Measurements from ENCODE around the gene FALEC.

The FALEC gene

DNA sequence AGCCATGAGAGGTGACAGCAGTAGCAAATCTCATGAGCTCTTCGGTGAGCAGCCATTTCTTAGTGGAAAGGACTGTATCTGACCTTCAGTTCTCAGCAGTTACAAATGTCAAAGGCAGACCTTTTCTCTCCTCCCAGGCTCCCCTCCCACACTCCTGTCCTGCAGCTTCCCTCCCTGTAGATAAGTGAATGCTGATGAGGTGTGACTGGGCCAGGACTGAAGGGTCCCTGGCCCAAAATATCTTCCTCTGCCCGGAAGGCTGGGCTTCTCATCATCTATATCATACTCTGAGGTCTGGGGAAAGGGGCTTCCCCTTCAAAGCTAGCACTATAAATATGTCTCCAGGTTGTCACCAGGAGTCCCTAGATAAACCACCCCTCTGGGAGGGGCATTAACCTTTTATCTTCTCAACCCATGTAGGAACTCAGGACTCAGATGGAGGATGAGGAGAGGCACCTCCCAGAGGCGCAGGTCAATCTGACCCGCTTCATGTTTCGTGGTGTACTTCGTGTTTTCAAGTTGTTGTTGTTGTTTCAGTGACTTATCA, 30.0 kb downstream of the FALEC start:
- Histone ChIP-seq H2AFZ (ENCODE audit: low read length, unreplicated experiment) (no peak overlapping the region), H3K27me3 (ENCODE audit: insufficient read depth, low read length) (no peaks in the 10 kb centered on the region), H3K4me1 (ENCODE audit: control insufficient read depth, insufficient read depth, low read length, unreplicated experiment) (peaks cover 17% of the 10 kb centered on the region), H3K4me3 (ENCODE audit: low read depth, low read length) (no peak overlapping the region), H3K79me2 (ENCODE audit: control insufficient read depth, insufficient read depth, low read length, unreplicated experiment) (no peaks in the 10 kb centered on the region), H3K27ac (ENCODE audit: low read depth, low read length) (no peak overlapping the region), H3K36me3 (ENCODE audit: insufficient read depth, low read length) (no peaks in the 10 kb centered on the region)

DNA sequence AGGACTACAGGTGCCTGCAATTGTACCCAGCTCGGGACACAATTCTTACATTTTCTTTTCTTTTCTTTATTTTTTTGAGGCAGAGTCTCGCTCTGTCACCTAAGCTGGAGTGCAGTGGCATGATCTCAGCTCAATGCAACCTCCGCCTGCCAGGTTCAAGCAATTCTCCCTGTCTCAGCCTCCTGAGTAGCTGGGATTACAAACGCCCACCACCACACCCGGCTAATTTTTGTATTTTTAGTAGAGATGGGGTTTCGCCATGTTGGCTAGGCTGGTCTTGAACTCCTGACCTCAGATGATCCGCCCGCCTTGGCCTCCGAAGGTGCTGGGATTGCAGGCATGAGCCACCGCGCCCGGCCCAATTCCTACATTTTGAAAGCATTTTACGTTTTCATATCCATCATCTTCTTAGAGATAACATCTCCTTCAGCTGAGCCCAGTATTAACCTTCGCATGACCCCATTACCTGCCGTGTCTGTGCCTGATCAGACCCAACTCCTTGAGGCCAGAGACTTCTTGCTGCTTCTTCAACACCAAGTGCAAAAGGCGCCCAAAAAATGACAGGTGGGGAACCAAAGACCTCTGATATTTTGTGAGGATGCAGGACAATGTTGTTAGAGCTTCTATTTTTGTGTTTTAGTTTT, 30.9 kb downstream of the FALEC start:
- H3K79me2 ChIP-seq (ENCODE audit: control insufficient read depth, insufficient read depth, low read length, unreplicated experiment) = no peaks in the 10 kb centered on the region
- no peaks in the 10 kb centered on the region for H3K36me3 ChIP-seq (ENCODE audit: insufficient read depth, low read length)
- no peak overlapping the region for H3K27ac ChIP-seq (ENCODE audit: low read depth, low read length)
- no peak overlapping the region for H2AFZ ChIP-seq (ENCODE audit: low read length, unreplicated experiment)
- no peak overlapping the region for H3K4me3 ChIP-seq (ENCODE audit: low read depth, low read length)
- H3K4me1 ChIP-seq (ENCODE audit: control insufficient read depth, insufficient read depth, low read length, unreplicated experiment) = peaks cover 24% of the 10 kb centered on the region
- H3K27me3 ChIP-seq (ENCODE audit: insufficient read depth, low read length) = no peaks in the 10 kb centered on the region

GRCh38 chr1:150548324-150548631, 32.7 kb downstream of the FALEC start:
- Histone ChIP-seq H3K4me1 (ENCODE audit: control insufficient read depth, insufficient read depth, low read length, unreplicated experiment) (peaks cover 41% of the 10 kb centered on the region), H3K27ac (ENCODE audit: low read depth, low read length) (peak overlapping the region; percentile 21; the same call in 1 of the 2 replicates), H3K79me2 (ENCODE audit: control insufficient read depth, insufficient read depth, low read length, unreplicated experiment) (no peaks in the 10 kb centered on the region), H3K27me3 (ENCODE audit: insufficient read depth, low read length) (no peaks in the 10 kb centered on the region), H3K36me3 (ENCODE audit: insufficient read depth, low read length) (no peaks in the 10 kb centered on the region), H3K4me3 (ENCODE audit: low read depth, low read length) (peak overlapping the region; percentile 77), H2AFZ (ENCODE audit: low read length, unreplicated experiment) (no peak overlapping the region)

DNA sequence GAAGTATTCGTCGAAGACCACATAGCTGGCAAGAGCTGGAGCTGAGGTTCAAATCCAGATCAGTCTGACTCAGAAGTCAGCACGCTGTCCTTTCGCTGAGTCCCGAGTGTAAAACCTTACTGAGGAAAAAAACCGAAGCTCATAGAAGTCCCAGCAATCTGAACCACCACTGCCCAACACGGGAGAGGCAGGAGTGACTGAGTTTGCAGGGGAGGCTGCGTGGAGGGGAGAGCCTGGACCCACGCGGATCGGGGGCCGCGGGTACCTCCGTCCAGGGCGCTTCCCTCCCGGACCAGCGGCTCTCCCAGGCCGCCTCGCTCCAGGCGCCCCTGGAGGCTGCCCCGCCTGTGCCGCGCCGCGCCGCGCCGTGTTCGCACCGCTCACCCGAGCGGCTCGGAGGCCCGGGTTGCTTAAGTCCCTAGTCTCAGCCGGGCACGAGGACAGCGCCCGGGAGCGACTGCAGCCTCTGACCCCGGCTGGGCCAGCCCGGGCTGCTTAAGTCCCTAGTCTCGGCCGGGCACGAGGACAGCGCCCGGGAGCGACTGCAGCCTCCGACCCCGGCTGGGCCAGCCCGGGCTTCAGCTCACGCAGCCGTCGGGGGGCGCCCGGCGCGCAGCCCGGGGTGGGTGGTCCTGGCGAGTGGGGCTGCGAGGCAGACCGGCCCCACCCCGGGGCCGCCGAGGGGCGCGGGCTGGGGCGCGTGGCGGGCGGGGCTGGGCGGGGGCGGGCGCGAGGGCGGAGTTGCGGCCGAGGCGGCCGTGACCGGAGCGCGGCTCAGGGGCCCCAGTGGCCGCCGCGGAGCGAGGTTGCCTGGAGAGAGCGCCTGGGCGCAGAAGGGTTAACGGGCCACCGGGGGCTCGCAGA, 33.3 kb downstream of the FALEC start, which contains the start of gene ADAMTSL4:
ADAMTSL4 (plus strand) TSS at position 777 of the 864 bp plus-strand sequence. CDS start 2,881 bp downstream, outside the sequence.
- no peak within 1 kb of the TSS for H2AFZ ChIP-seq (ENCODE audit: low read length, unreplicated experiment)
- H3K36me3 ChIP-seq (ENCODE audit: insufficient read depth, low read length) = no peaks in the 10 kb centered on the region
- no peaks in the 10 kb centered on the region for H3K27me3 ChIP-seq (ENCODE audit: insufficient read depth, low read length)
- H3K27ac ChIP-seq (ENCODE audit: low read depth, low read length) = peak within 1 kb of the TSS; percentile 21; the same call in 1 of the 2 replicates
- no peaks in the 10 kb centered on the region for H3K79me2 ChIP-seq (ENCODE audit: control insufficient read depth, insufficient read depth, low read length, unreplicated experiment)
- peaks cover 37% of the 10 kb centered on the region for H3K4me1 ChIP-seq (ENCODE audit: control insufficient read depth, insufficient read depth, low read length, unreplicated experiment)
- H3K4me3 ChIP-seq (ENCODE audit: low read depth, low read length) = peak within 1 kb of the TSS; percentile 79

DNA sequence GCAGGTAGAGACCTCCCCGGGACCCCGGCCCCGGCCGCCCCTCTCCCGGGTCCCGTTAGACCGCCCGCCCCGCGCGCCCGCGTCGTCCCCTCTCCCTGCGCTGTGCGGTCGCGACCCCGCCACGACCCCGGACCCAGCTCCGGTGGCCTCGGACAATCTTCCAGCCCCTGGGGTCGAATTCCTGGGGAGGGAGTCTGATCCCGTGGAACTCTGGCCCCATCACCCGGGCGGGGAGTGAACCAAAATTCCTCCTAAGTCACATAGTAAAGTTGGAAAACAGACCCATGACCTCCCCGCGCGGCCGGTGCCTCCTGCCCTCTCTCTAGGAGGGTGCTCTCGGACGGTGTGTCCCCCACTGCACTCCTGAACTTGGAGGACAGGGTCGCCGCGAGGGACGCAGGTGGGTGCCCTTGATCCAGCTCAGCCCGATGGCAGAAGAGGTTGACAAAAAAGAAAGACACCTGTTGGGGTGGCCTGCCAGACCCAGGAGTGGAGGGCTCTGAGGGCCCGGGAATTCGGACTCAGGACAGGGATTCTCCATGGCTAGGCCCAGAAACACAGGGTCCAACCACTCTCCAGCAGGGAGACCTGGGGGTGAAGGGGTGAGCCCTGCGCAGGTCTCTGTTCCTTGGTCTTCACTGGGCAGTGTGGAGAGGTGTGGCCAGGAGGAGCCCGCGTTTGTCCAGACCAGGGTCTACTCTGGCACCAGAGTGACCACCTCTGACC, 34.1 kb downstream of the FALEC start:
- no peak overlapping the region for H3K27ac ChIP-seq (ENCODE audit: low read depth, low read length)
- no peaks in the 10 kb centered on the region for H3K79me2 ChIP-seq (ENCODE audit: control insufficient read depth, insufficient read depth, low read length, unreplicated experiment)
- H2AFZ ChIP-seq (ENCODE audit: low read length, unreplicated experiment) = no peak overlapping the region
- peak overlapping the region; percentile 79 for H3K4me3 ChIP-seq (ENCODE audit: low read depth, low read length)
- peaks cover 33% of the 10 kb centered on the region for H3K4me1 ChIP-seq (ENCODE audit: control insufficient read depth, insufficient read depth, low read length, unreplicated experiment)
- no peaks in the 10 kb centered on the region for H3K27me3 ChIP-seq (ENCODE audit: insufficient read depth, low read length)
- no peaks in the 10 kb centered on the region for H3K36me3 ChIP-seq (ENCODE audit: insufficient read depth, low read length)

DNA sequence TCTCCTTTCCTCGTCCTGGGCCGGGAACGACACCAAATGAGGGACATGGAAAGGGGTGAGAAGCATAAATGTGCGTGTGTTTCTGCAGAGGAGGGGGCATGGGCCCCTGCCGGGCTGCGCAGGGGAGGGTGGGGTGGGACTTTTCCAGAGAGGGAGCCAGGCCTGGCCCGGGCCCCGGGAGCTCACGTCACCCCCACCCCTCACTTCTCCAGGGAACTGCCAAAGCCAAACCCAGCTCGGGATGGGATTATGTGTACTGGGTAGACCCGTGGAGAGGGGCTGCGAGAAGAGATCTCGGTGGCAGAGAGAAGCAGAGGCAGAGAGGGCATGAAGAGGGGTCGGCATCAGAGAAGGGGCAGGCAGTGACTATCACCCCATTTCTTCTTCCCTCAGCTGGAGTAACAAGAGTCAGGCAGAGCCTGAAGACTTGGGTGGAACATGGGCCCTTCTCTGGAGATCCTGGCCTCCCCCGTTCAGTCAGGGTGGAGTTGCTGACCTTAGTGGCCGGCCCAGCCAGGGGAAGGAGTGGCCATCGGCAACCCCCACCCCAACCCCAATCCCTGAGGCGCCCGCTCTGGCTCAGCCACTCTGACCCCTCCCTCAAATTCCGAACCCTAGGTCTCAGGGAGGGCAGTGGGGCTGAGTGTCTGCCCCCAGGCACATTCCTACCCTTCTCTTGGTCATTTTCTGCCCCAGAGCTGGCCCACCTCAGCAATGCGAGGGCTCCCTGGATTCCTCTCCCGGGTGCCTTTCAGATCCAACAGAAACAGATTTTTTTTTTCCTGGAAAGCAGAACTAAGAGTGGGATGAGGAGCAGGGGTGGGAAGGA, 34.9 kb downstream of the FALEC start:
- H3K4me3 ChIP-seq (ENCODE audit: low read depth, low read length) = peak overlapping the region; percentile 79
- H3K79me2 ChIP-seq (ENCODE audit: control insufficient read depth, insufficient read depth, low read length, unreplicated experiment) = no peaks in the 10 kb centered on the region
- peaks cover 33% of the 10 kb centered on the region for H3K4me1 ChIP-seq (ENCODE audit: control insufficient read depth, insufficient read depth, low read length, unreplicated experiment)
- H2AFZ ChIP-seq (ENCODE audit: low read length, unreplicated experiment) = no peak overlapping the region
- no peaks in the 10 kb centered on the region for H3K27me3 ChIP-seq (ENCODE audit: insufficient read depth, low read length)
- peak overlapping the region; percentile 63 for H3K27ac ChIP-seq (ENCODE audit: low read depth, low read length)
- no peaks in the 10 kb centered on the region for H3K36me3 ChIP-seq (ENCODE audit: insufficient read depth, low read length)

- Histone ChIP-seq H3K4me1 (ENCODE audit: control insufficient read depth, insufficient read depth, low read length, unreplicated experiment) (peaks cover 33% of the 10 kb centered on the region), H3K79me2 (ENCODE audit: control insufficient read depth, insufficient read depth, low read length, unreplicated experiment) (no peaks in the 10 kb centered on the region), H3K27me3 (ENCODE audit: insufficient read depth, low read length) (no peaks in the 10 kb centered on the region), H3K27ac (ENCODE audit: low read depth, low read length) (peak overlapping the region; percentile 63), H3K4me3 (ENCODE audit: low read depth, low read length) (no peak overlapping the region), H2AFZ (ENCODE audit: low read length, unreplicated experiment) (no peak overlapping the region), H3K36me3 (ENCODE audit: insufficient read depth, low read length) (peaks cover 3% of the 10 kb centered on the region; the same call in 1 of the 2 replicates)
Observed at GRCh38 chr1:150551051-150551783, 35.7 kb downstream of the FALEC start.

- peaks cover 33% of the 10 kb centered on the region for H3K4me1 ChIP-seq (ENCODE audit: control insufficient read depth, insufficient read depth, low read length, unreplicated experiment)
- H2AFZ ChIP-seq (ENCODE audit: low read length, unreplicated experiment) = no peak overlapping the region
- H3K27ac ChIP-seq (ENCODE audit: low read depth, low read length) = peak overlapping the region; percentile 63
- H3K36me3 ChIP-seq (ENCODE audit: insufficient read depth, low read length) = peaks cover 3% of the 10 kb centered on the region; the same call in 1 of the 2 replicates
- no peaks in the 10 kb centered on the region for H3K27me3 ChIP-seq (ENCODE audit: insufficient read depth, low read length)
- no peaks in the 10 kb centered on the region for H3K79me2 ChIP-seq (ENCODE audit: control insufficient read depth, insufficient read depth, low read length, unreplicated experiment)
- H3K4me3 ChIP-seq (ENCODE audit: low read depth, low read length) = no peak overlapping the region
Observed at GRCh38 chr1:150551784-150552127, 36.2 kb downstream of the FALEC start.

DNA sequence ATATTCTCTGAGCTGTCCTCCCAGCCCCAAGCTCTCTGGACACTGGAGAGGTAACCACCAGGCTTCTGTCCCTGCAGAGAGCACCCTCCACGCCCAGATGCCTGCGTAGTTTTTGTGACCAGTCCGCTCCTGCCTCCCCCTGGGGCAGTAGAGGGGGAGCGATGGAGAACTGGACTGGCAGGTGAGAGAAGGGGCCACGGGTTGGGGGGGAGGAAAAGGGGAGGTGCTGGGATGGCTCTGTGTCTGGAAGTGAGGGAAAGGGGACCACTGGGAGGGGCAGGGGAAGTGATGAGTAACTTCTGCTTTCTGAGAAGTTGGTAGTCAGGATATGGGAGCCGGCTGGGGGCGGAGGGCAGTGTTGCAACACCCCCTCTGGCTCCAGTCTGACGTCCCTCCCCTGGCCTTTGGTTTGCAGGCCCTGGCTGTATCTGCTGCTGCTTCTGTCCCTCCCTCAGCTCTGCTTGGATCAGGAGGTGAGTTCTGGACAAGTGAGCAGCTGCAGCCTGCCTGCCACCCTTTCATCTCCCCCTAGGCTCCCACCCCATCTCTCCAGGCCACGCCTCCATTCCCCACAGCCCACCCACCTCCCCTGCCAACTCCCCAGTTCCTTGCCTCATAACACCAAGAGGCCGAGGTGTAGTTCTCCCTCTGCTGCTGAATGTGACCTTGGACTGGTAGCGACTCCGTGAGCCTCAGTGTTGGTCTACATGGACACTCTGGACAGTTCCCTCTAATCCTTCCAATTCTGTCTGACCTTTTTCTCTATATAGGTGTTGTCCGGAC, 36.8 kb downstream of the FALEC start:
- Histone ChIP-seq H2AFZ (ENCODE audit: low read length, unreplicated experiment) (no peak overlapping the region), H3K4me3 (ENCODE audit: low read depth, low read length) (no peak overlapping the region), H3K4me1 (ENCODE audit: control insufficient read depth, insufficient read depth, low read length, unreplicated experiment) (peaks cover 33% of the 10 kb centered on the region), H3K27ac (ENCODE audit: low read depth, low read length) (peak overlapping the region; percentile 69), H3K36me3 (ENCODE audit: insufficient read depth, low read length) (peaks cover 3% of the 10 kb centered on the region; the same call in 1 of the 2 replicates), H3K27me3 (ENCODE audit: insufficient read depth, low read length) (no peaks in the 10 kb centered on the region), H3K79me2 (ENCODE audit: control insufficient read depth, insufficient read depth, low read length, unreplicated experiment) (no peaks in the 10 kb centered on the region)

Data from ACC112 (cell line).